Breast epithelium (tissue), 3 donors: ENCODE data around the gene C1QTNF2.

Experiments
- POLR2A ChIP-seq: fragments of 450-650 bp; IDR thresholded peaks from one replicate; pipeline ENCODE4 v1.6.1; 2016; ENCODE audit warnings: antibody characterized with exemption, mild to moderate bottlenecking, moderate library complexity
- TF ChIP-seq, protein P1 (sequence below), 3 donors: fragments of 450-650 bp; IDR thresholded peaks; one replicate each; pipeline ENCODE4 v1.5.1; 2016 to 2017; ENCODE audit warnings: antibody characterized with exemption in 3 of 3, mild to moderate bottlenecking in 3 of 3, moderate library complexity in 3 of 3

DNA sequence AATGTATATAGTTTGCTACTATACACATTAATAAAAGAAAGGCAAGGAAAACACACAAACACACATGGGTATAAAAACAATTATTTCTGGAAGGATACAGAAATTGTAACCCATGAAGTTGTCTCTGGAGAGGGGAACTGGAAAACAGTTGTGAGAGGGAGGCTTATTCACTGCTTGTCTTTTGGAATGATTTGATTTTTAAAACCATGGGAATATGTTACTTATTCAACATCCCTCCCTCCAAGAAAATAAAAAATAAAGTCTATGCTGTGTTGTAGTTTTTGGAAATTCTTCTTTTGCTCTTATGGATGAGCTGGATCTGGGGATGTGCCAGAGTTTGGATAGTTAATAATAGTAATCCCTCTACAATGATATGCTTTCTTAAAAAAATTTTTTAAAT is 6.0 kb upstream of the C1QTNF2 start:
- TF ChIP-seq POLR2A, result no peak
- TF ChIP-seq, protein P1, sequence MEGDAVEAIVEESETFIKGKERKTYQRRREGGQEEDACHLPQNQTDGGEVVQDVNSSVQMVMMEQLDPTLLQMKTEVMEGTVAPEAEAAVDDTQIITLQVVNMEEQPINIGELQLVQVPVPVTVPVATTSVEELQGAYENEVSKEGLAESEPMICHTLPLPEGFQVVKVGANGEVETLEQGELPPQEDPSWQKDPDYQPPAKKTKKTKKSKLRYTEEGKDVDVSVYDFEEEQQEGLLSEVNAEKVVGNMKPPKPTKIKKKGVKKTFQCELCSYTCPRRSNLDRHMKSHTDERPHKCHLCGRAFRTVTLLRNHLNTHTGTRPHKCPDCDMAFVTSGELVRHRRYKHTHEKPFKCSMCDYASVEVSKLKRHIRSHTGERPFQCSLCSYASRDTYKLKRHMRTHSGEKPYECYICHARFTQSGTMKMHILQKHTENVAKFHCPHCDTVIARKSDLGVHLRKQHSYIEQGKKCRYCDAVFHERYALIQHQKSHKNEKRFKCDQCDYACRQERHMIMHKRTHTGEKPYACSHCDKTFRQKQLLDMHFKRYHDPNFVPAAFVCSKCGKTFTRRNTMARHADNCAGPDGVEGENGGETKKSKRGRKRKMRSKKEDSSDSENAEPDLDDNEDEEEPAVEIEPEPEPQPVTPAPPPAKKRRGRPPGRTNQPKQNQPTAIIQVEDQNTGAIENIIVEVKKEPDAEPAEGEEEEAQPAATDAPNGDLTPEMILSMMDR (IDR thresholded peaks at IDR 0.05), result no peak
